Stimulated activated CD4-positive, alpha-beta T cell treated with anti-CD3 and anti-CD28 coated beads, Interleukin-15, amount 100 ng/mL, for 24 hours (primary cell): ENCODE data around the gene SLC4A9.

ENCODE experiments used
- DNase-seq: peaks from one replicate; pipeline ENCODE4 v3.0.0-alpha.2; 2020

Gene SLC4A9

GRCh38 chr5:140360101-140360500 lies at the start of gene SLC4A9:
Gene SLC4A9, plus strand, starts transcription at chr5:140360194. Its CDS starts 43 bp downstream, at chr5:140360237.
- DNase-seq = no peak

- no peak for DNase-seq
Measured at GRCh38 chr5:140310434-140310833, 49.6 kb upstream of the SLC4A9 start.

GRCh38 chr5:140311011-140311467 lies 49.0 kb upstream of the SLC4A9 start:
- no peak for DNase-seq

- DNase-seq = no peak
Measured at GRCh38 chr5:140312067-140312790, 47.8 kb upstream of the SLC4A9 start.

- DNase-seq = no peak
Measured at GRCh38 chr5:140312791-140313189, 47.2 kb upstream of the SLC4A9 start.

- no peak for DNase-seq
Measured at GRCh38 chr5:140317859-140318258, 42.1 kb upstream of the SLC4A9 start.

- no peak for DNase-seq
Measured at GRCh38 chr5:140318792-140319191, 41.2 kb upstream of the SLC4A9 start.

GRCh38 chr5:140319833-140320232 lies 40.2 kb upstream of the SLC4A9 start:
- no peak for DNase-seq

- DNase-seq = no peak
Measured at GRCh38 chr5:140321796-140322195, 38.2 kb upstream of the SLC4A9 start.

GRCh38 chr5:140322751-140323731 lies 37.0 kb upstream of the SLC4A9 start:
- DNase-seq = no peak

- no peak for DNase-seq
Measured at GRCh38 chr5:140324041-140324600, 35.9 kb upstream of the SLC4A9 start.

GRCh38 chr5:140324617-140325241 lies 35.3 kb upstream of the SLC4A9 start:
- no peak for DNase-seq

GRCh38 chr5:140325486-140325885 lies 34.5 kb upstream of the SLC4A9 start:
- no peak for DNase-seq

- no peak for DNase-seq
Measured at GRCh38 chr5:140327589-140327988, 32.4 kb upstream of the SLC4A9 start.

GRCh38 chr5:140328036-140328764 lies 31.8 kb upstream of the SLC4A9 start:
- no peak for DNase-seq

- no peak for DNase-seq
Measured at GRCh38 chr5:140329739-140330481, 30.1 kb upstream of the SLC4A9 start.

- no peak for DNase-seq
Measured at GRCh38 chr5:140331638-140332037, 28.4 kb upstream of the SLC4A9 start.

- DNase-seq = no peak
Measured at GRCh38 chr5:140336388-140336787, 23.6 kb upstream of the SLC4A9 start.

- no peak for DNase-seq
Measured at GRCh38 chr5:140337880-140338279, 22.1 kb upstream of the SLC4A9 start.

- no peak for DNase-seq
Measured at GRCh38 chr5:140338336-140338735, 21.7 kb upstream of the SLC4A9 start.

- no peak for DNase-seq
Measured at GRCh38 chr5:140338908-140339307, 21.1 kb upstream of the SLC4A9 start.

GRCh38 chr5:140339636-140340035 lies 20.4 kb upstream of the SLC4A9 start:
- DNase-seq = no peak
